NCI-H2171 (cell line): ENCODE measurements around the gene STK31.
"Not testable (repeated sequence)": the region's sequence is repeated elsewhere in the genome, so short reads cannot be mapped to it uniquely, and the experiment has no call there.

Experiments
- DNase-seq: peaks from one replicate; lab custom pipeline; 2025; lab: John Stamatoyannopoulos, UW

The STK31 gene

DNA sequence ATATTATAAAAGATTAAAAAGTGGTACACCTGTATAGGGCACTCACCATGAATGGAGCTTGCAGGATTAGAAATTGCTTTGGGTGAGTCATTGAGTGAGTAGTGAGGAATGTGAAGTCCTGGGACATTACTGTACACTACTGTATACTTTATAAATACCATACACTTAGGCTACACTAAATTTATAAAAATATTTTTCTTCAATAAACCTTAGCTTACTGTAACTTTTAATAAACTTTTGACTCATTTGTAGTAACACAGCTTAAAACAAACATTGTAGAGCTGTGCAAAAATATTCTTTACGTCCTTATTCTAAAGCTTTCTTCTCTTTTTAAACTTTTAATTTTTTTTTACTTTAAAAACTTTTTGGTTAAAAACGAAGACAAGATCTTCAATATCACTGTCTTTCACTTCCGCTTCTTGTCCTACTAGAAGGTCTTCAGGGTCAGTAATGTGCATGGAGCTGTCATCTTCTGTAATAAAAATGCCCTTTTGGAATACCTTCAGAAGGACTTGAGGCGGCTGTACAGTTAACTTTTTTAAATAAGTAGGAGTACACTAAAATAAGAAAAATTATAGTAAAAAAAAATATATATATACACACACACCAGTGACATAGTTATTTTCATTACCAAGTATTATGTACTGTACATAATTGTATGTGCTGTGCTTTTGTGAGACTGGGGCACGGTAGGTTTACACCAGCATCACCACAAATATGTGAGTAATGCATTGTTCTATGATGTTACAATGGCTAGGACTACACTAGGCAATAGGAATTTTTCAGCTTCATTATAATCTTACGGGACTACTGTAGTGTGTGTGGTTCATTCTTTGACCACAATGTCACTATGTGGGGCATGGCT, 3.5 kb downstream of the STK31 start:
- no peak for DNase-seq

DNA sequence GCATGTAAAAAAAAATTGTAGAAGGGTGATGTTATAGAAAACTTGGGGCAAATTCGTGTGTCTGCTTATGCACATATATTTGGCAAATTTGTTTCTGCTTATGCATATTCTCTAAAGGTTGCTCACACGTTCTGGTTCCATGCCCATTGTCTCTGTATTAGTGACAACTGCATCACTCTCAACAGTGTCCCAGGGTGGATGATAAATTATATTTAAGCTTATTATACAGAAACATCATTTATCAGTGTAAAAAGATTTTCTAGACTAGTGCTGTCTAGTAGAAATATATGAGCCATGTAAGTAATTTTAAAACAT, 4.1 kb downstream of the STK31 start:
- DNase-seq: no peak

DNA sequence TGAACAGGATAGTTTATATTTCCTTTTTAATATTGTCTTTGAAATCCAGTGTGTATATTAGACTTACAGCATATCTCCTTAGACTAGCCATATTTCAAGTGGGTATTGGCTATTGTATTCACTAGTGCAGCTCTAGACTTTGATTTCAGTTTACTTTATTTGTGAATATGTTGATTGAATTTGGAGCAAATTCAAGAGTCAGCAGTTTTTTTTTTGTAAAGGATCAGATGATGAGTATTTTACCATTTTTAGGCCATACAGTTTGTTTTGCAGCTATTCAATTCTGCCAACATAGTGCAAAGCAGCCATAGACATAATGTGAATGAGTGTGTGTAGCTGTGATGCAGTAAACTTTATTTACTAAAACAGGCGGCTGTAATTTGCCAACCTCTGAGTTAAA, 4.6 kb downstream of the STK31 start:
- DNase-seq: no peak

GRCh38 chr7:23715099-23715498, 5.1 kb downstream of the STK31 start:
- no peak for DNase-seq

GRCh38 chr7:23717788-23718187, 7.8 kb downstream of the STK31 start:
- no peak for DNase-seq

- DNase-seq: no peak
These were observed 11.4 kb downstream of the STK31 start for GRCh38 chr7:23721456-23721855.

DNA sequence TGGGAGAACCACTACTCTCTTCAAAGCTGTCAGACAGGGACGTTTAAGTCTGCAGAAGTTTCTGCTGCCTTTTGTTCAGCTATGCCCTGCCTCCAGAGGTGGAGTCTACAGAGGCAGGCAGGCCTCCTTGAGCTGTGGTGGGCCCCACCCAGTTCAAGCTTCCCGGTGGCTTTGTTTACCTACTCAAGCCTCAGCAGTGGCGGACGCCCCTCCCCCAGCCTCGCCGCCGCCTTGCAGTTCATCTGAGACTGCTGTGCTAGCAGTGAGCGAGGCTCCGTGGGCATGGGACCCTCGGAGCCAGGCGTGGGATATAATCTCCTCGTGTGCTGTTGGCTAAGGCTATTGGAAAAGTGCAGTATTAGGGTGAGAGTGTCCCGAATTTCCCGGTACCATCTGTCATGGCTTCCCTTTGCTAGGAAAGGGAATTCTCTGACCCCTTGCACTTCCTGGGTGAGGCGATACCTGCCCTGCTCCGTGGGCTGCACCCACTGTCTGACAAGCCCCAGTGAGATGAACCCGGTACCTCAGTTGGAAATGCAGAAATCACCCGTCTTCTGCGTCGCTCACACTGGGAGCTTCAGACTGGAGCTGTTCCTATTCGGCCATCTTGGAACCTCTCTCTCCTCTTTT, 12.7 kb downstream of the STK31 start:
- DNase-seq: peak; percentile 34

GRCh38 chr7:23724113-23724512, 14.1 kb downstream of the STK31 start:
- DNase-seq: not testable (repeated sequence)

GRCh38 chr7:23742051-23742450, 32.0 kb downstream of the STK31 start:
- no peak for DNase-seq

- DNase-seq: no peak
These were observed 33.2 kb downstream of the STK31 start for GRCh38 chr7:23743226-23743625.

GRCh38 chr7:23746629-23747028, 36.6 kb downstream of the STK31 start:
- no peak for DNase-seq

DNA sequence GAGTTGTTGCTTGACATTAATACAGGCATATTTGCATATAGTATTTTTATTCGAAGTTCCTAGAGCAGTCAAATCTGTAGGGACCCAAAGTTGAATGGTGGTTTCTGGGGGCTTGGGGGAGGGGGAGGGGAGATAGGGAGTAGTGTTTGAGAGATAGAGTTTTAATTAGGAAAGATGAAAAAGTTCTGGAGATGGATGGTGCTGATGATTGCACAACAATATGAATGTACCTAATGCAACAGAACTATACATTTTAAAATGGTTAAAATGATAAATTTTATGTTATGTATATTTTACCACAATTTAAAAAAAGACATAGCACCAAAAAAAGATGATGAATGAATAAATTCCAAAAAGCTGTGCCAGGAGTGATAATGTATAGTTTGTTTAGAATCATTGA, 41.8 kb downstream of the STK31 start:
- no peak for DNase-seq

DNA sequence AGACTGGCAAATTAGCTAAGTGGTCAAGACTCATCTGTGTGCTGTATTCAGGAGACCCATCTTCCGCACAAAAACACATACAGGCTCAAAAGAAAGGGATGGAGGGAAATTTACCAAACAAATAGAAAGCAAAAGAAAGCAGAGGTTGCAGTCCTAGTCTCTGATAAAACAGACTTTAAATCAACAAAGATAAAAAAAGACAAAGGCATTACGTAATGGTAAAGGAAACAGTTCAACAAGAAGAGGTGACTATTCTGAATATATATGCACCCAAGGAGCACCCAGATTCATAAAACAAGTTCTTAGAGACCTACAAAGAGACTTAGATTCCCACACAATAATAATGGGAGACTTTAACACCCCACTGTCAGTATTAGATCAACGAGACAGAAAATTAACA, 48.8 kb downstream of the STK31 start:
- not testable (repeated sequence) for DNase-seq

DNA sequence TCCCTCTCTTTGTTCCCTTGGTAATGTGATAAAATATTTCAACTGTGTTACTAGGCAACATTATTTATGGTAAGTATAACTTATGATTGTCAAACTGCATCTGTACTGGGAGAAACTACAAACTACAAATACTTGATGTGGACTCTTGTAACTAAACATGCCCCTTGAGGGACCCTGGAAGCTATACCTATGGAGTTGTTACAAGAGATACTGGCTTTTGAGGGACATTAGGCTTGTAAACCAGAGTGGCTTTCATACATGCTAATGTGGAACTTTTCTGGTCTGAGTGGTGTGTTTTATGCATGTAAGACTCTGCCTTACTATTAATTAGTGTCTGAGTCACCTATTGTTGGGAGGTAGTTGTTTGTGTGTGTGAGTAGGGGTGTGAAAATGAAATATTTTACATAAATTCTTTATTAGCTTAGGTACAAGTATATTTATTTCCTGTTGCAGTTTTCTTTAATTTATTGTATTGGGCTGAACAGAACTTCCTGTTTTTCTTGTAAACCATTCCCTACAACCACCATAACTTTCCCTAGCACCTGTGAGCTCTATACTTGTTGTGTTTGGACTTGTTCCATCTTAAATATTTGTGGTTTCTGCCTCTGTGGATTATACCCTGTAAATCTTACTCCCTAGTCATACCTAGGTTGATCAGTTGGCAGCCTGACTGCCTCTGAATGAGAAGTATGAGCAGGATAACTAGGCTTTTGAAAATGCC, 49.8 kb downstream of the STK31 start:
- no peak for DNase-seq

- no peak for DNase-seq
These were observed 55.9 kb downstream of the STK31 start for GRCh38 chr7:23765943-23766342.

- no peak for DNase-seq
These were observed 57.5 kb downstream of the STK31 start for GRCh38 chr7:23767514-23767913.

- no peak for DNase-seq
These were observed 58.0 kb downstream of the STK31 start for GRCh38 chr7:23768022-23768421.

GRCh38 chr7:23779185-23779800, 69.3 kb downstream of the STK31 start:
- not testable (repeated sequence) for DNase-seq

DNA sequence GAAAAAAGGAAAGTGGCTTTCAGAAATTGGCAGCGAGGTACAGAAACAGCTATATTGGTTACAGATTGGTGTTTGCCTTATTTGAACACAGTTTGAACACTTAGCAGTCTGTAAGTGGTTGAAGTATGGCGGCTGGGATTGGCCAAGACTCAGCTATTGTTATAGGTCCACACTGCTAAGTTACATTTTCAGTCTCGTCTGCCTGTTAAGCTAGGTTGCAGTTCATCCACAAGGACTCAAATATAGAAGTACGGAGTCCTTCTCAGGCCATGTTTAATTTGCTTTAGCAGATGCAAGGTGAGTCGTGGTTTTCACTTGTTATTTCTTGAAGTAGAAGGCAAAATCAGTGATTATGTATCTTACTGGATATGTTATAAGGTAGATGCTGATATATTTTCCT, 73.1 kb downstream of the STK31 start:
- no peak for DNase-seq

DNA sequence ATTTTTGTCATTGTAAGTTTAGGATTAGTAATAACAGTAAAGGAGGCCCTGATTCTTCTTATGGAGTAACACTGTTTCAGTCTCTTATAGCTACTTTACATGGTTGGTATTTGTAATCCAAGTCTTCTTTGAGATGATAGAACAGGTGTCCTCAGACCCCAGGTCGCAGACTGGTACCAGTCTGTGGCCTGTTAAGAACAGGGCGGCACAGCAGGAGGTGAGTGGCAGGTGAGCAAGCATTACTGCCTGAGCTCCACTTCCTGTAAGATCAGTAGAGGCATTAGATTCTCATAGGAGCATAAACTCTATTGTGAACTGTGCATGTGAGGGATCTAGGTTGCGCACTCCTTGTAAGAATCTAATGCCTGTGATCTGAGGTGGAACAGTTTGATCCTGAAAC, 77.3 kb downstream of the STK31 start:
- no peak for DNase-seq

DNA sequence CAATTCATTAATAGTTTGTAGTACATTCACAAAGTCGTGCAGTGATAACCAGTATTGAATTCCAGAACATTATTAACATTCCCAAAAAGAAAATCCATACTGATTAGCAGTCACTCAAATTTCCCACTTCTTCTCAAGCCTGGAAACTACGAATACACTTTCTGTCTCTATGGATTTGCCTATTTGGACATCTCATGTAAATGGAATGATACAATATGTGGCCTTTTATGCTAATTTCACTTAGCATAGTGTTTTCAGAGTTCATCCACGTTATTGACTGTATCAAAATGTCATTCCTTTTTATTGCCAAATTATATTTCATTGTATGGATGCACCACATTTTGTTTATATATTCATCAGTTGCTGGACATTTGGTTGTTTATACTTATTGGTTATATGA, 78.8 kb downstream of the STK31 start:
- no peak for DNase-seq

GRCh38 chr7:23791721-23792120, 81.7 kb downstream of the STK31 start:
- no peak for DNase-seq
